GM08714 (cell line): ENCODE results near the gene SHB.

Experiments used
- H3K4me3 ChIP-seq: fragments of 200-500 bp; sonication (Bioruptor generic); 2 replicates; pipeline ENCODE4 v1.5.1; 2014; ENCODE audit warnings: mild to moderate bottlenecking, low read length, inconsistent platforms
- ZNF274 ChIP-seq: IDR thresholded peaks from 2 replicates; pipeline ENCODE4 v1.6.1; 2012; ENCODE audit warnings: mild to moderate bottlenecking, low read depth, low read length

SHB gene

DNA sequence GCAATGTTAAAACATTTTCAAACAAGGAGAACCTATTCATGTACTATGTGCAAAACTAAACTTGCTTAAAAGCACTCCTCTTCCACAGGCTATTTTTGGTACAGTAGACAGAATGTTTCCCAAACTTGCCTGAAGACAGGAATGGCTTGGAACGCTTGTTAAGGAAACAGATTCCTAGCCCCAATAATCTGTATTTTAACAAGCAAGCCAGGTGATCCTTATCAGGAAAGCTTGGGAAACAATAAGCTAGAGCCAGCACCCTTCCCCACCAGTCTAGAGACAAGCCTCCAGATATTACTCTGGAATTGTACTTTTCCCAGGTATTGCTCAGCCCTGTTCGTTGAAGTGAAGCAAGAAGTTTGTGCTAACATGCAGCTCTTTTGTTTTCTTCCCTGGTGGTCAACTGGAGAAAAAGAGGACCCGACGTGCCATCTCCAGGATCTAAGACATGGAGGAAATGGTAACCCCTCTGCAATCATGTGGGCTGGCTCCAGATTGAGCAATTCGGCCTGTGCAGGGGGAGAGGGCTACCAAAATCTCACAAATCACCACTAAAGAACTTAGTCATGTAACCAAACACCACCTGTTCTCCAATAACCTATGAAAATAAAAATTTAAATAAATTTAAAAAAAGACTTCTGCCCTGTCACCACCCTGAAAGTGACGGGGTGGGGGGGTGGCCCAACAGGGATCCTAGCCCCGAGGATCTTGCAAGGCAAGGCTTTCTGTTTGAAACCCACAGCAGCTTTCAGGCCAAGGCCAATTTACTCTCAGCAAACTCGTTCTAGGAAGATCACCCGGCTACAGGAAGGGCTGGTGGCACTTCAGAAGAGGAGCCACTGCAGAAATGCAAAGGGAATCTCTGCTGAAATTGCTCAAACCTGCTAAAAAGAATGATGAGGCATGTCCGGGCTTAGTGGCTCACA, 48.6 kb downstream of the SHB start:
- H3K4me3 ChIP-seq: no peak overlapping the region
- no peak for TF ChIP-seq ZNF274

DNA sequence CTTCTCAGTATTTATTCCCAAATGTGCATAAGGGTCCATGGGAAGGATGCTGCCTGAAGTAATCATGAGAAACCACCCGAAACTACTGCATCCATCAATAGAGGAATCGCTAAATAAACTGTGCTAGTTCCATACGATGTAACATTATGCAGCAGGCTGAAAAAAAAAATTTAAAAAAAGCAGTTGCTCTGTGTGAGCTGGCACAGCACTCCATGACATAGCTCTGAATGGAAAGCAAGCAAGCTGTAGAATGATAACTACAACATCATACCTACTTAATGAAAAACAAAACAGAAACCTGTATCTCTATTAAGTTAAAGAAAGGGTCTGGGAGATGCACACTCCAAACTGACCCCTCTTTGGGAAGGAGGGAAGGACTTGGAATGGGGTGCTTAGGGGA, 49.3 kb downstream of the SHB start:
- H3K4me3 ChIP-seq: no peak overlapping the region
- no peak for TF ChIP-seq ZNF274

DNA sequence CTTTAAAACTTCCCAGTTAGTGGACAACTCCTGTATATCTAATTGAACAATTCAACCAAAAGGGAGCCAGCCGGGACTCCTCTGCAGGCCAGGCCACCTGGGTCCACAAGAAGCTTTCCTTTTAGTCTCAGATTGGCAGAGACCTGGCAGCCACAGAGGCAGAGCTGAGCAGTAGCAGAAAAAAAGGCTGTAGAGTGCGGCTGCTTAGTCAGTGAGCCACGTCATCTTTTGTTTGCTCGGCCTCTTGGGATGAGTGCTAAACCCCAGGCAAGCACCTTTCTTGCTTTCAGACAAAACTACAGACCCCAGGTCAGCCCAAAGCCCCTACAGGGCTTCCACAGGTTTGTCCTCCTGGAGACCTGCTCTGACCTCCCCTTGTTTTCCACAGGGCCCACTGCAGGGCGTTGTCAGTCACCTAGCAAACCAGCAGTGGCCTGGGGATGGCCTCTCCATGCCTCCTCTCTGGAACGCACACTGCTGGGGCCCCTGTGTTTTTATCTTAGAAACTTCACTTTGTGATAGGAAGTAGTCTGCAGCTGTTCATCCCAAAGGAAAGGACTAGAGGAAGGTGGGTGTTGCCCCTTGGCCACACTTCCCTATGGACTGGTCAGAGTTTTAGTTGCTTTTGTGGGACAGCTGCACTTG, 49.9 kb downstream of the SHB start:
- H3K4me3 ChIP-seq: no peak overlapping the region
- TF ChIP-seq ZNF274: no peak

DNA sequence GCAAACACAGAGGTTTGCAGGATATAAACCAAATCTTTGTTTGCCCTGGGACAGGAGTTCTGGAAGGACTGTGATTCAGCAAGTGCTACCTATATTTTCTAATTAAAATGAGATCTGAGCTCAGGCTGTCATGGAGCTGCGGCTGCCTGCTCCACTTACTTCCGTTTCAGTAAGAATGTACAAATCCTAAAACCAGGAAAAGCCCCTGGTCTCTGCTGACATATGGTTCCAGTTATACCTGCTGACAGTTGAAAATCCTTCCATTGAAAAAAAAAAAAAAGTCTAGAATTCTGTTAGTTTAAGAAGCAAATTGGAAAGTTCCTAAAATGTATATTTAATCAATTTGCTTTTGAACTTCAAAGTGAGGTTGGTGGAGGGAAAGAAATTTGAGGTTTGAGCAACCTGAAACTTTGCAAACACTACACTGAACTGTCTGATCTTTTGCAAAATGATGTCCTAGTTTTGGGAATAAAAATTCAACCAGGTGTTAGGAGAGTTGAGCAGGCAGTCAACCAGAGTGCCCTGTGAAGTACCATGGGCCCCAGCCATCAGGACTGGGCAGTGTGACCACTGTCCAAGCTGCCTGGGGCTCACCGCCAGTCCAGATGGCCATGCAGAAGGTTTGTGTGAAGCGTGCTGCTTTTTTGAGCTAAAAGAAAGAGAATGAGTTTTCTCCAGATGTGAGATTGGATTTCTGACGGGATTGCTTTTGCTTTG, 50.6 kb downstream of the SHB start:
- H3K4me3 ChIP-seq: no peak overlapping the region
- TF ChIP-seq ZNF274: no peak

- no peak overlapping the region for H3K4me3 ChIP-seq
These were observed 51.2 kb downstream of the SHB start for GRCh38 chr9:38017885-38018186.

GRCh38 chr9:38017149-38017884, 51.7 kb downstream of the SHB start:
- H3K4me3 ChIP-seq: no peak overlapping the region
- TF ChIP-seq ZNF274: no peak

More at GRCh38 chr9:38017885-38018186, 51.2 kb downstream of the SHB start:
- no peak for TF ChIP-seq ZNF274

- TF ChIP-seq ZNF274: no peak
- H3K4me3 ChIP-seq: no peak overlapping the region
These were observed 52.5 kb downstream of the SHB start for GRCh38 chr9:38016375-38017135.

- TF ChIP-seq ZNF274: no peak
- no peak overlapping the region for H3K4me3 ChIP-seq
These were observed 53.1 kb downstream of the SHB start for GRCh38 chr9:38015906-38016305.

GRCh38 chr9:38015266-38015665, 53.8 kb downstream of the SHB start:
- no peak for TF ChIP-seq ZNF274
- no peak overlapping the region for H3K4me3 ChIP-seq

DNA sequence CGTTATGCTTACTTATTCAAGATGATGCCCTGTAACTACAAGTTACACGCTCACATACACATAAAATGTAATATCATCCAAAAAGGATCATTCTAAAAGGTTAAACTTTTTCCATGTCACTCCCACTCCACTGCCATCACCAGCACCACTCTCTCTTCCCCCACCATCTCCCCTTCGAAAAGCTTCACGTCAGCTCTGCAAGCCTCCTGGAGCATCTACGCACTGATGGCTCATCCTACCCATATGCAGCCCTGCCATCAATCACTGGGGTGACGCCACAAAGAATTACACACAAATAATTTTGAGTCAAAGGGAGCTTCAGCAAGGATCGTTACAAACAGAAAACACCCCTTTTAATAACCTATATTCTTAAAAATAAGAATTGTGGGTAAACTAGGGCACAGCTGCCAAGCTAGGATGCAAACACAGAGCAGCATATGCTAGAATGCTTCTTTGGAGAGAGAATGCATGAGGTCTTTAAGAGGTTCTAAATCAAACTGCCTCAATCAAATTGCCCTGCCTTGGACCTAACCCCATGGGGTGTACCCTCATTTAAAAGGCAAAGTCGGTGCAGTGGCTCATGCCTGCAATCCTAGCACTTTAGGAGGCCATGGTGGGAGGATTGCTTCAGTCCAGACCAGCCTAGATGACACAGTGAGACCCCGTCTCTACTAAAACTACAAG, 56.1 kb downstream of the SHB start:
- TF ChIP-seq ZNF274: no peak
- H3K4me3 ChIP-seq: no peak overlapping the region

DNA sequence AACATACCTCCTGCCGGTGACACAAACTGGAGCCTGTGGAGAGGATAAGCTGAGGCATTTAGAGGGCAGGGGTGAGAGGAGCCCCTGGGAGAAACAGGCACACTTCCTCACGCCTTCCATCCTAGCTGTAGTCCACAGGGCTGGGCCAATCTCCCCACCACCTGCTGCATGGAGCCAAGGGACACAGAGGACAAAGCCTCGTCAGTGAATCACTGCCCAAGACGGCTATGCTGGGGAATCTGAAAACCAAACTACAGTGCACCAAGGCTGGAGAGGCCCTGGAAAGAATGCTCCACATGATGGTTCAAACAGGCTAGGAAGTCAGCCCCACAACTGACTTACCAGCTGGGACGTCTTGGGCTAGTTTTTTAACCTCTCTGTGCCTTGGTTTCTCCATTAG, 57.0 kb downstream of the SHB start:
- H3K4me3 ChIP-seq: no peak overlapping the region
- TF ChIP-seq ZNF274: no peak

GRCh38 chr9:38010918-38011704, 57.9 kb downstream of the SHB start:
- no peak for TF ChIP-seq ZNF274

DNA sequence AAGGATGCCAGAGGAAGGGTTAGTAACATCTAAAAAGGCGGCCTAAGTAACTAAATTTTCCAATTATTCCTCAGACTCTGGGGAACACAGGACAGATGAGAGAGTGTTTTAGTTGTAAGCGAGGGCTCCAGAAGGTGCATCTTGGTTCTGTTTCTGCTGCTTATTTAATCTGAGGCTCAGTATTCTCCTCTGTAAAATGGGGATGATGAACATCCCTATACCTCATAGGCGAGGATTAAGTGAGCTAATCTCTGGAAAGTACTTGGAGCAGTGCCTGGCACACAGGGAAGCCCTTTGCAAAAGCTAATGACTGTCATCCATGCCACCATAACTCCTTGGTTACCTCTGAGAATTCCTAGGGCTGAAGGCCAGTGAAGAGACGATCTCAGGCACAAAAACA, 59.0 kb downstream of the SHB start:
- no peak overlapping the region for H3K4me3 ChIP-seq
- no peak for TF ChIP-seq ZNF274

More at GRCh38 chr9:38010918-38011704, 57.9 kb downstream of the SHB start:
- no peak overlapping the region for H3K4me3 ChIP-seq
